Astrocyte (in vitro differentiated cells and primary cell): ENCODE measurements around the gene RELN.

Experiments used
- CTCF ChIP-seq: IDR thresholded peaks from 2 replicates; pipeline ENCODE4 v1.5.1; 2011; ENCODE audit warnings: low read depth, mild to moderate bottlenecking, inconsistent platforms, low read length, moderate library complexity; ENCODE audit not compliant: insufficient read depth
- EZH2 ChIP-seq: IDR thresholded peaks from 2 replicates; pipeline ENCODE4 v1.6.1; 2012; ENCODE audit warnings: mild to moderate bottlenecking, low read length, inconsistent platforms; ENCODE audit not compliant: insufficient read depth

- no peak for TF ChIP-seq CTCF
- no peak for TF ChIP-seq EZH2
Measured at GRCh38 chr7:104032486-104032885, 43.0 kb upstream of the RELN start.
